Vagina (tissue), 2 donors: ENCODE measurements around the gene WDR91.

Experiments used
- POLR2A ChIP-seq, 2 donors: fragments of 450-650 bp; IDR thresholded peaks; one replicate each; pipeline ENCODE4 v1.6.1; 2017; ENCODE audit warnings: antibody characterized with exemption in 2 of 2, mild to moderate bottlenecking in 2 of 2, moderate library complexity in 2 of 2
- POLR2AphosphoS5 ChIP-seq, 2 donors: sonication (generic); formaldehyde crosslinking; IDR thresholded peaks; one replicate each; pipeline ENCODE4 v1.9.0; 2017; ENCODE audit warnings: antibody characterized with exemption in 2 of 2, mild to moderate bottlenecking in 2 of 2, low read depth in 1 of 2; ENCODE audit not compliant: insufficient read depth in 1 of 2
- TF ChIP-seq, protein P1 (sequence below), 3 experiments: fragments of 450-650 bp in 2 of 3; fragments of 200-600 bp in 1 of 3; sonication (generic) in 1 of 3; IDR thresholded peaks; one replicate each; pipeline ENCODE4 v1.5.1; 2017 to 2019; ENCODE audit warnings: antibody characterized with exemption in 3 of 3, mild to moderate bottlenecking in 2 of 3, moderate library complexity in 2 of 3

- TF ChIP-seq POLR2A (IDR thresholded peaks at IDR 0.05) (no peak), POLR2AphosphoS5 (IDR thresholded peaks at IDR 0.05; ENCODE audit: insufficient read depth in 1 of 2, low read depth in 1 of 2) (no peak)
- TF ChIP-seq, protein P1, sequence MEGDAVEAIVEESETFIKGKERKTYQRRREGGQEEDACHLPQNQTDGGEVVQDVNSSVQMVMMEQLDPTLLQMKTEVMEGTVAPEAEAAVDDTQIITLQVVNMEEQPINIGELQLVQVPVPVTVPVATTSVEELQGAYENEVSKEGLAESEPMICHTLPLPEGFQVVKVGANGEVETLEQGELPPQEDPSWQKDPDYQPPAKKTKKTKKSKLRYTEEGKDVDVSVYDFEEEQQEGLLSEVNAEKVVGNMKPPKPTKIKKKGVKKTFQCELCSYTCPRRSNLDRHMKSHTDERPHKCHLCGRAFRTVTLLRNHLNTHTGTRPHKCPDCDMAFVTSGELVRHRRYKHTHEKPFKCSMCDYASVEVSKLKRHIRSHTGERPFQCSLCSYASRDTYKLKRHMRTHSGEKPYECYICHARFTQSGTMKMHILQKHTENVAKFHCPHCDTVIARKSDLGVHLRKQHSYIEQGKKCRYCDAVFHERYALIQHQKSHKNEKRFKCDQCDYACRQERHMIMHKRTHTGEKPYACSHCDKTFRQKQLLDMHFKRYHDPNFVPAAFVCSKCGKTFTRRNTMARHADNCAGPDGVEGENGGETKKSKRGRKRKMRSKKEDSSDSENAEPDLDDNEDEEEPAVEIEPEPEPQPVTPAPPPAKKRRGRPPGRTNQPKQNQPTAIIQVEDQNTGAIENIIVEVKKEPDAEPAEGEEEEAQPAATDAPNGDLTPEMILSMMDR (IDR thresholded peaks at IDR 0.05), result no peak
Observed at GRCh38 chr7:135168001-135168400, 43.3 kb downstream of the WDR91 start.
